ENCODE results near the gene CHST11. TPM values are rescaled to one million over a fixed set of nuclear protein-coding genes. Genes with fewer than 3 reads are reported as not detected.

Gene CHST11
- total and polyA plus RNA-seq, 9 of the 15 experiments (the other 6 are each of a cell fraction or from before 2014, with no cell fraction given): 2.3 to 38.7 (median 15.0) TPM

- no peak for TF ChIP-seq GABPB2 (CRISPR knock-in tag; conservative IDR thresholded peaks at IDR 0.05)
- no peak for TF ChIP-seq E2F4 (CRISPR knock-in tag; IDR thresholded peaks at IDR 0.05; ENCODE audit: low read depth)
- no peak for TF ChIP-seq ZBTB5 (IDR thresholded peaks at IDR 0.05)
- no peak for TF ChIP-seq ARID3B (CRISPR knock-in tag; IDR thresholded peaks at IDR 0.05; ENCODE audit: borderline replicate concordance)
- TF ChIP-seq SMC3 (conservative IDR thresholded peaks at IDR 0.05; ENCODE audit: insufficient read depth, low read depth, low read length): no peak
- TF ChIP-seq MEIS2 (IDR thresholded peaks at IDR 0.05; ENCODE audit: partially characterized antibody): peak; percentile 71
- no peak for TF ChIP-seq ZMIZ1 (IDR thresholded peaks at IDR 0.05; ENCODE audit: low read depth in 2 of 2, low read length in 2 of 2)
- no peak for TF ChIP-seq HDAC8 (tag; IDR thresholded peaks at IDR 0.05)
- TF ChIP-seq TARDBP (IDR thresholded peaks at IDR 0.05): no peak
- TF ChIP-seq ELF2 (CRISPR knock-in tag; IDR thresholded peaks at IDR 0.05): peak; percentile 78
- no peak for TF ChIP-seq SAP30 (IDR thresholded peaks at IDR 0.05; ENCODE audit: borderline replicate concordance, insufficient read depth, low read depth, low read length, poor library complexity, severe bottlenecking)
- TF ChIP-seq MCM2 (IDR thresholded peaks at IDR 0.05; ENCODE audit: low read depth): no peak
- no peak for TF ChIP-seq TSC22D4 (tag; IDR thresholded peaks at IDR 0.05)
- no peak for TF ChIP-seq ATF3 (IDR thresholded peaks at IDR 0.05)
- no peak for TF ChIP-seq ATF3 (CRISPR knock-in tag; conservative IDR thresholded peaks at IDR 0.05)
- TF ChIP-seq SOX6 (IDR thresholded peaks at IDR 0.05): no peak
- no peak for TF ChIP-seq BCL6 (CRISPR knock-in tag; IDR thresholded peaks at IDR 0.05)
- no peak for TF ChIP-seq ZNF224 (CRISPR knock-in tag; IDR thresholded peaks at IDR 0.05)
These were observed 6.2 kb downstream of the CHST11 start (continued) for GRCh38 chr12:104462931-104463339.
